Type B pancreatic cell (in vitro differentiated cells): Measurements from ENCODE around the gene ALKBH4. TPM values are rescaled to one million over a fixed set of nuclear protein-coding genes. Genes with fewer than 3 reads are reported as not detected.
"Not testable (repeated sequence)": the region's sequence is repeated elsewhere in the genome, so short reads cannot be mapped to it uniquely, and the experiment has no call there.

Experiments used
- DNase-seq: peaks from one replicate; pipeline ENCODE4 v3.0.0; 2021; ENCODE audit warnings: mixed read lengths; ENCODE audit not compliant: unreplicated experiment; ENCODE audit errors: extremely low spot score
- H3K27ac Mint-ChIP-seq: 2 replicates; pipeline ENCODE4 v1.8.0; 2021; ENCODE audit warnings: mild to moderate bottlenecking, mixed read lengths
- H3K27me3 Mint-ChIP-seq: 2 replicates; pipeline ENCODE4 v1.8.0; 2021; ENCODE audit warnings: mixed read lengths
- H3K36me3 Mint-ChIP-seq: 2 replicates; pipeline ENCODE4 v1.8.0; 2021; ENCODE audit warnings: mixed read lengths
- H3K4me1 Mint-ChIP-seq: one replicate; pipeline ENCODE4 v1.8.0; 2021; ENCODE audit warnings: mixed read lengths; ENCODE audit not compliant: unreplicated experiment
- H3K4me3 Mint-ChIP-seq: 2 replicates; pipeline ENCODE4 v1.8.0; 2021; ENCODE audit warnings: mild to moderate bottlenecking, mixed read lengths
- H3K9me3 Mint-ChIP-seq: 2 replicates; pipeline ENCODE4 v1.8.0; 2021; ENCODE audit warnings: mixed read lengths
- microRNA-seq: library from miRNA; unstranded; fragments of <30 nt; microRNA quantifications from one replicate; pipeline ENCODE4, GENCODE V29; 2020
- total RNA-seq: library from RNA; stranded (reverse); gene quantifications from 2 replicates; pipeline ENCODE4 v1.2.1, GENCODE V29; 2021; ENCODE audit warnings: low replicate concordance
- TF ChIP-seq, protein P1 (sequence below): fragments of 200-600 bp; sonication (generic); conservative IDR thresholded peaks from 2 replicates; pipeline ENCODE4 v1.5.0; 2021; ENCODE audit warnings: antibody characterized with exemption, mild to moderate bottlenecking

ALKBH4 gene
- total RNA-seq, 1 donor from 2014 or later, result 13.3 TPM

DNA sequence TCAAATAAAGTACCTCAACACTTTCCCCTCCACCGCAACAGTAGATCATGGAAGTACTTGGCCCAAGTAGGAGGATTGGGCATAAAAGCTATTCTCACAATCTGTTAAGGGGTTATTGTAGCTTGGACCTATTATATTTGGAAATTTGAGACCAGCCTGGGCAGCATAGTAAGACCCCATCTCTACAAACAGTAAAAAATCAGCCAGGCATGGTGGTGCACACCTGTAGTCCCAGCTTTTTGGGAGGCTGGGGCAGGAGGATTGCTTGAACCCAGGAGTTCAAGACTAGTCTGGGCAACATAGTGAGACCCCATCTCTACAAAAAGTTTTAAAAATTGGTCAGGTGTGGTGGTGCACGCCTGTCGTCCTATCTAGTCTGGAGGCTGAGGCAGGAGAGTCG, 55.3 kb downstream of the ALKBH4 start:
- no peaks in the 10 kb centered on the region for H3K27me3 Mint-ChIP-seq
- no peaks in the 10 kb centered on the region for H3K4me1 Mint-ChIP-seq
- H3K9me3 Mint-ChIP-seq, result no peaks in the 10 kb centered on the region
- TF ChIP-seq, protein P1, sequence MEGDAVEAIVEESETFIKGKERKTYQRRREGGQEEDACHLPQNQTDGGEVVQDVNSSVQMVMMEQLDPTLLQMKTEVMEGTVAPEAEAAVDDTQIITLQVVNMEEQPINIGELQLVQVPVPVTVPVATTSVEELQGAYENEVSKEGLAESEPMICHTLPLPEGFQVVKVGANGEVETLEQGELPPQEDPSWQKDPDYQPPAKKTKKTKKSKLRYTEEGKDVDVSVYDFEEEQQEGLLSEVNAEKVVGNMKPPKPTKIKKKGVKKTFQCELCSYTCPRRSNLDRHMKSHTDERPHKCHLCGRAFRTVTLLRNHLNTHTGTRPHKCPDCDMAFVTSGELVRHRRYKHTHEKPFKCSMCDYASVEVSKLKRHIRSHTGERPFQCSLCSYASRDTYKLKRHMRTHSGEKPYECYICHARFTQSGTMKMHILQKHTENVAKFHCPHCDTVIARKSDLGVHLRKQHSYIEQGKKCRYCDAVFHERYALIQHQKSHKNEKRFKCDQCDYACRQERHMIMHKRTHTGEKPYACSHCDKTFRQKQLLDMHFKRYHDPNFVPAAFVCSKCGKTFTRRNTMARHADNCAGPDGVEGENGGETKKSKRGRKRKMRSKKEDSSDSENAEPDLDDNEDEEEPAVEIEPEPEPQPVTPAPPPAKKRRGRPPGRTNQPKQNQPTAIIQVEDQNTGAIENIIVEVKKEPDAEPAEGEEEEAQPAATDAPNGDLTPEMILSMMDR, result no peak
- H3K27ac Mint-ChIP-seq, result no peak overlapping the region
- no peak overlapping the region for H3K4me3 Mint-ChIP-seq
- peaks cover 45% of the 10 kb centered on the region for H3K36me3 Mint-ChIP-seq
- no peak for DNase-seq

DNA sequence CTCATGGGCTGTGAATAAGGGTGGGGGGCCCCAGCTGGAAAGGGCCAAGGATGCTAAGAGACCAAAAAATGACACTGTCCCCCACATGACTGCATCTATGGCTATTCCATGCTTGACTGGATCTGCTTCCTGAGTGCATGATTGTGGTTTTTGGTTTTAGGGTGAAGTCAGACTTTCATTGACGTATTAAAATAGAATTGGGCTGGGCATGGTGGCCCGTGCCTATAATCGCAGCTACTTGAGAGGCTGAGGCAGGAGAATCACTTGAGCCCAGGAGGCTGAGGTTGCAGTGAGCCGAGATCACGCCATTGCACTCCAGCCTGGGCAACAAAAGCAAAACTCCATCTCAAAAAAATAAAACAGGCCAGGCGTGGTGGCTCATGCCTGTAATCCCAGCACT, 56.1 kb downstream of the ALKBH4 start:
- DNase-seq, H3K4me1 Mint-ChIP-seq, H3K9me3 Mint-ChIP-seq, H3K27me3 Mint-ChIP-seq, H3K4me3 Mint-ChIP-seq, H3K27ac Mint-ChIP-seq: not testable (repeated sequence)
- peaks cover 46% of the 10 kb centered on the region for H3K36me3 Mint-ChIP-seq

DNA sequence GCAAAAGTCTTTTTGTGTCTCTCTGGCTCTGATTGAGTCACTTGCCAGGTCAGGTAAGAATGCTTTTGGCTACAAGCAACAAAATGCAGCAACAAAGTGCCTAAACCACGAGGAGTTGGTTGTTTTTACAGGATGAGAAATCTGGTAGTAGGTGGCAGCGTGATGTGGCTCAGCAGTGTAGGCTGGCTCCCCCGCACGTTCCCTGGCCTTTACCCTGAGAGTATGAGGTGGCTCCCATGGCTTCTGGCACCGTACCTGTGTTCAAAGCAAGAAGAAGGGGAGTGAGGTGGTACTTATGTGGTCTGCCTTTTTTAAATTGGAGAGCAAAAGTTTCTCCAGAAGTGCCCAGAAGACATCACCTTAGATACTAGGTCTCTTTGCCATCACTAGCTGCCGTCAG, 56.8 kb downstream of the ALKBH4 start:
- TF ChIP-seq, protein P1, result no peak
- Mint-ChIP-seq H3K9me3 (no peaks in the 10 kb centered on the region), H3K4me3 (no peak overlapping the region), H3K4me1 (no peaks in the 10 kb centered on the region), H3K27me3 (no peaks in the 10 kb centered on the region), H3K27ac (no peak overlapping the region), H3K36me3 (peaks cover 49% of the 10 kb centered on the region)
- no peak for DNase-seq

Small RNA genes lying within 50 kb of the gene (microRNA-seq; reads per million reads assigned to microRNA genes)
- gene MIR4467, result not detected
- 3.0 reads per million, percentile 5 among the genes with 10 or more reads in this experiment for gene MIR5090

Other genes starting within 250 kb of the ALKBH4 start
- 9.5 and 15.5 TPM in 2 replicates for gene SH2B2, start 178.0 kb downstream of the ALKBH4 start, total RNA-seq
- gene SPDYE6, start 108.4 kb downstream of the ALKBH4 start, total RNA-seq, result not detected in 2 replicates
- gene PRKRIP1, start 68.5 kb downstream of the ALKBH4 start, total RNA-seq, result 28.2 and 34.0 TPM in 2 replicates
- gene ORAI2, start 31.3 kb downstream of the ALKBH4 start, total RNA-seq, result 23.1 and 34.9 TPM in 2 replicates
- 16.5 and 23.5 TPM in 2 replicates for gene LRWD1, start 121 bp upstream of the ALKBH4 start, total RNA-seq
- gene POLR2J, start 14.1 kb upstream of the ALKBH4 start, total RNA-seq, result 45.2 and 48.1 TPM in 2 replicates
- 5.5 and 7.1 TPM in 2 replicates for gene RASA4B, start 52.9 kb upstream of the ALKBH4 start, total RNA-seq
- 19.5 and 19.8 TPM in 2 replicates for gene UPK3BL2, start 78.8 kb upstream of the ALKBH4 start, total RNA-seq
- gene SPDYE2, start 86.4 kb upstream of the ALKBH4 start, total RNA-seq, result not detected in 2 replicates
- gene POLR2J3, start 107.7 kb upstream of the ALKBH4 start, total RNA-seq, result 13.2 and 24.0 TPM in 2 replicates
- 14.6 and 23.5 TPM in 2 replicates for gene RASA4, start 151.9 kb upstream of the ALKBH4 start, total RNA-seq
- gene UPK3BL1, start 177.9 kb upstream of the ALKBH4 start, total RNA-seq, result 53.3 and 77.1 TPM in 2 replicates
- gene SPDYE2B, start 185.5 kb upstream of the ALKBH4 start, total RNA-seq, result not detected in 2 replicates
- 6.8 and 9.4 TPM in 2 replicates for gene POLR2J2, start 206.8 kb upstream of the ALKBH4 start, total RNA-seq